ENCODE measurements around the gene ARMC10.
A peak's percentile ranks its signal among the peaks of the same experiment; 100 is the strongest.
"Not testable (repeated sequence)": the region's sequence is repeated elsewhere in the genome, so short reads cannot be mapped to it uniquely, and the experiment has no call there.

ARMC10 gene

GRCh38 chr7:103074519-103075336 is at the start of gene ARMC10, which contains the start of gene FBXL13:
Gene ARMC10, plus strand, starts transcription at chr7:103075140. Its CDS starts 133 bp downstream, at chr7:103075273.
Gene FBXL13, minus strand, starts transcription at chr7:103074796.
- Mint-ChIP-seq H3K27me3 (ENCODE audit: low read depth, poor library complexity) (no peaks in the 10 kb centered on the region), H3K36me3 (ENCODE audit: low read depth) (peaks cover 31% of the 10 kb centered on the region), H3K4me3 (peak within 1 kb of the TSS; percentile 97), H3K27ac (peak within 1 kb of the TSS; percentile 98), H3K4me1 (peaks cover 21% of the 10 kb centered on the region), H3K9me3 (peaks cover 7% of the 10 kb centered on the region)
- DNase-seq, result peak; percentile 92
- peak; percentile 9 for TF ChIP-seq CTCF (IDR thresholded peaks at IDR 0.05)

- Mint-ChIP-seq H3K4me3 (no peak overlapping the region), H3K27me3 (ENCODE audit: low read depth, poor library complexity) (peaks cover 6% of the 10 kb centered on the region), H3K27ac (no peak overlapping the region), H3K9me3 (peaks cover 28% of the 10 kb centered on the region), H3K36me3 (ENCODE audit: low read depth) (peaks cover 30% of the 10 kb centered on the region), H3K4me1 (no peaks in the 10 kb centered on the region)
- no peak for TF ChIP-seq CTCF (IDR thresholded peaks at IDR 0.05)
- DNase-seq, result no peak
These were observed 49.6 kb upstream of the ARMC10 start for GRCh38 chr7:103025341-103025740.

GRCh38 chr7:103031024-103031423 is 43.9 kb upstream of the ARMC10 start:
- Mint-ChIP-seq H3K4me1 (no peaks in the 10 kb centered on the region), H3K9me3 (peaks cover 22% of the 10 kb centered on the region), H3K4me3 (no peak overlapping the region), H3K36me3 (ENCODE audit: low read depth) (peaks cover 18% of the 10 kb centered on the region), H3K27me3 (ENCODE audit: low read depth, poor library complexity) (peaks cover 3% of the 10 kb centered on the region), H3K27ac (no peak overlapping the region)
- TF ChIP-seq CTCF (IDR thresholded peaks at IDR 0.05), result no peak
- no peak for DNase-seq

- H3K27me3 Mint-ChIP-seq (ENCODE audit: low read depth, poor library complexity), result peaks cover 3% of the 10 kb centered on the region
- no peaks in the 10 kb centered on the region for H3K4me1 Mint-ChIP-seq
- peaks cover 18% of the 10 kb centered on the region for H3K36me3 Mint-ChIP-seq (ENCODE audit: low read depth)
- DNase-seq, result no peak
- no peak overlapping the region for H3K4me3 Mint-ChIP-seq
- no peak for TF ChIP-seq CTCF (IDR thresholded peaks at IDR 0.05)
- no peak overlapping the region for H3K27ac Mint-ChIP-seq
- H3K9me3 Mint-ChIP-seq, result peaks cover 22% of the 10 kb centered on the region
These were observed 43.2 kb upstream of the ARMC10 start for GRCh38 chr7:103031781-103032180.

GRCh38 chr7:103034318-103034717 is 40.6 kb upstream of the ARMC10 start:
- not testable (repeated sequence) for H3K27ac Mint-ChIP-seq; H3K27me3 Mint-ChIP-seq (ENCODE audit: low read depth, poor library complexity); H3K4me3 Mint-ChIP-seq; DNase-seq; H3K4me1 Mint-ChIP-seq
- Mint-ChIP-seq H3K9me3 (peaks cover 31% of the 10 kb centered on the region), H3K36me3 (ENCODE audit: low read depth) (peaks cover 26% of the 10 kb centered on the region)

GRCh38 chr7:103037476-103037822 is 37.5 kb upstream of the ARMC10 start:
- Mint-ChIP-seq H3K27me3 (ENCODE audit: low read depth, poor library complexity) (no peaks in the 10 kb centered on the region), H3K36me3 (ENCODE audit: low read depth) (peaks cover 52% of the 10 kb centered on the region), H3K4me3 (no peak overlapping the region), H3K4me1 (no peaks in the 10 kb centered on the region), H3K27ac (no peak overlapping the region), H3K9me3 (peaks cover 59% of the 10 kb centered on the region)
- TF ChIP-seq CTCF (IDR thresholded peaks at IDR 0.05), result no peak
- DNase-seq, result no peak

GRCh38 chr7:103037823-103038739 is 36.9 kb upstream of the ARMC10 start:
- H3K27me3 Mint-ChIP-seq (ENCODE audit: low read depth, poor library complexity); H3K4me3 Mint-ChIP-seq; H3K27ac Mint-ChIP-seq; H3K4me1 Mint-ChIP-seq: not testable (repeated sequence)
- DNase-seq, result peak; percentile 23
- Mint-ChIP-seq H3K36me3 (ENCODE audit: low read depth) (peaks cover 56% of the 10 kb centered on the region), H3K9me3 (peaks cover 61% of the 10 kb centered on the region)

- peaks cover 70% of the 10 kb centered on the region for H3K36me3 Mint-ChIP-seq (ENCODE audit: low read depth)
- H3K9me3 Mint-ChIP-seq, result peaks cover 61% of the 10 kb centered on the region
- H3K27me3 Mint-ChIP-seq (ENCODE audit: low read depth, poor library complexity); H3K27ac Mint-ChIP-seq; DNase-seq; H3K4me1 Mint-ChIP-seq; H3K4me3 Mint-ChIP-seq: not testable (repeated sequence)
These were observed 33.1 kb upstream of the ARMC10 start for GRCh38 chr7:103041815-103042214.
